ENCODE data around the gene DRG2. TPM values are rescaled to one million over a fixed set of nuclear protein-coding genes. Genes with fewer than 3 reads are reported as not detected.

Gene DRG2
- total and polyA plus RNA-seq, 2 of the 8 experiments (the other 6 are each of a cell fraction or from before 2014, with no cell fraction given), result 44.6 to 47.8 TPM

DNA sequence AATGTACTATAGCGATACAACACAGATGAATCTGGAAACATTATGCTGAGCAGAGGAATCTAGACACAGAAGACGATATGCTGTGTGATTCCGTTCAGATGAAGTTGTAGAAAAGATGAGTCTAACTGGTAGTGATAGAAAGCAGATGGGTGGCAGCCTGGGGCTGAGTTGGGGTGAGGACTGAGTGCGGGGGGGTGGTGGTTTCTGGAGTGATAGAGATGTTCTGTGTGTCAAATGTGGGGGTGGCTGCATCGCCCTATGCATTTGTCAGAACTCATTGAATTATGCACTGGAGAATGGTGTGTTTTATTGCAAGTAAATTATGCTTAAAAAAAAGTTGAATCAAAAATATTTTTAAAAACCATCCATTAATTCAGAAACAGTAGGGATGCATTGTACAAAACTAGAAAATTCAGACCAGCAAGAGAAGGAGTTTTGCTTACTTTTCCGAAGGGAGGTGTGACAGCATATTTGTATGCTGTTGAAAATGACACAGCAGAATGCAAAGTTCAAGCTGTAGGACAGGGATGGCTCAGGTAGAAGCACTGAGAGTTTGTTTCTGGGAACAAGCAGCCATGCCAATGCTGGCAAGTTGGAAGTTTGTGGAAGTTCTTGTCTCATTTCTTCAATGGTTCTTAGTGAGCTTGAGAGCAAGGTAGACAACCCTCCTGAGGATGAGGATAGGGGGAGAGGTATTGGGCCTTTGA lies 13.0 kb upstream of the DRG2 start:
- Histone ChIP-seq H3K9me3 (ENCODE audit: insufficient read depth in 2 of 2, low read depth in 1 of 2, low read length in 1 of 2) (no peaks in the 10 kb centered on the region), H4K91ac (replicated peaks; ENCODE audit: insufficient read length, low read length) (no peak overlapping the region), H3K4ac (replicated peaks; ENCODE audit: insufficient read length, low read depth, low read length) (no peak overlapping the region), H3K9ac (replicated peaks in 1 of 4; ENCODE audit: extremely low read depth in 1 of 4, low read depth in 3 of 4, low read length in 3 of 4) (no peak overlapping the region), H3K23ac (ENCODE audit: insufficient read length) (no peak overlapping the region), H3K23me2 (ENCODE audit: low read depth, low read length) (no peaks in the 10 kb centered on the region; the same call in 1 of the 2 replicates), H4K8ac (ENCODE audit: extremely low read depth, insufficient read depth, low read length) (no peak overlapping the region), H2BK15ac (ENCODE audit: low read length) (no peak overlapping the region), H2BK12ac (ENCODE audit: low read depth, low read length) (no peak overlapping the region), H4K20me1 (replicated peaks in 1 of 2; ENCODE audit: control insufficient read depth in 1 of 2, insufficient read depth in 2 of 2, low read length in 2 of 2) (no peaks in the 10 kb centered on the region), H3K4me2 (ENCODE audit: insufficient read depth in 1 of 2, low read depth in 2 of 2, low read length in 2 of 2) (no peak overlapping the region), H2BK120ac (replicated peaks; ENCODE audit: low read depth, low read length) (no peak overlapping the region), H3K27ac (ENCODE audit: low read depth, low read length) (no peak overlapping the region), H2BK5ac (ENCODE audit: low read depth, low read length) (no peak overlapping the region), H3K79me2 (ENCODE audit: control insufficient read depth in 1 of 2, insufficient read depth in 2 of 2, low read length in 2 of 2) (no peaks in the 10 kb centered on the region), H3K4me3 (ENCODE audit: extremely low read depth in 1 of 4, insufficient read depth in 2 of 4, low read depth in 3 of 4, low read length in 4 of 4) (no peak overlapping the region), H3K27me3 (replicated peaks in 1 of 4; ENCODE audit: control insufficient read depth in 3 of 4, extremely low read depth in 1 of 4, insufficient read depth in 3 of 4, low read length in 3 of 4) (no peaks in the 10 kb centered on the region; a peak in 2 of 7 replicates), H3K4me1 (replicated peaks in 1 of 4; ENCODE audit: control insufficient read depth in 3 of 4, insufficient read depth in 4 of 4, low read length in 3 of 4) (peaks cover 0 to 4% (median 0%) of the 10 kb centered on the region in 4 experiments; a peak in 1 of 7 replicates), H3K56ac (replicated peaks; ENCODE audit: insufficient read length, low read depth, low read length) (no peak overlapping the region), H4K5ac (ENCODE audit: insufficient read length, low read depth, low read length) (no peak overlapping the region), H3K14ac (ENCODE audit: insufficient read length) (no peak overlapping the region), H3K36me3 (ENCODE audit: control insufficient read depth in 2 of 4, insufficient read depth in 4 of 4, low read length in 3 of 4) (no peaks in the 10 kb centered on the region), H2BK20ac (ENCODE audit: low read length) (no peak overlapping the region), H3K79me1 (ENCODE audit: low read depth, low read length) (no peaks in the 10 kb centered on the region), H2AFZ (ENCODE audit: low read length) (no peak overlapping the region), H2AK5ac (ENCODE audit: low read depth, low read length) (no peak overlapping the region), H3K18ac (ENCODE audit: extremely low read depth, low read length) (no peak overlapping the region)
- ChIA-PET POLR2A (ENCODE audit: partially characterized antibody) (interaction anchor here (0.6 to 1.7 kb wide), 2 partner anchors 19 to 102 kb away, joined by 3 read pairs; partner anchors contain the start of gene DRC3), CTCF (ENCODE audit: partially characterized antibody) (interaction anchor here (0.9 to 1.1 kb wide), 2 partner anchors 14 to 90 kb away, joined by 3 read pairs; no protein-coding TSS in a partner anchor)
- DNase-seq (ENCODE audit: low read depth in 1 of 2, low spot score in 2 of 2) (no peak), FAIRE-seq (no peak)
- WGBS, 2 experiments (ENCODE audit: extremely low coverage in 1 of 2, insufficient coverage in 1 of 2, insufficient read length in 1 of 2, insufficient replicate concordance in 2 of 2, low coverage in 1 of 2, low lambda C conversion rate in 2 of 2, missing lambda C conversion rate in 1 of 2), result 86% methylated on average over 6 of the region's 6 CpGs; no CpG with 5 or more reads in 1 of the 2 experiments
- TF ChIP-seq CBX8 (IDR thresholded peaks at IDR 0.05; ENCODE audit: borderline replicate concordance, low read depth, low read length) (no peak), KDM5A (IDR thresholded peaks at IDR 0.05; ENCODE audit: low read length) (no peak), CHD1 (IDR thresholded peaks at IDR 0.05; ENCODE audit: low read depth, low read length) (no peak), RAD21 (IDR thresholded peaks at IDR 0.05 in 1 of 2, conservative IDR thresholded peaks at IDR 0.05 in 1 of 2; ENCODE audit: low read depth in 2 of 2, low read length in 2 of 2) (no peak), SIRT6 (IDR thresholded peaks at IDR 0.05; ENCODE audit: low read length) (no peak), TCF12 (IDR thresholded peaks at IDR 0.05; ENCODE audit: low read depth, low read length) (no peak), NRF1 (IDR thresholded peaks at IDR 0.05; ENCODE audit: low read depth, low read length) (no peak)
